Panc1 (cell line): ENCODE data around the gene ELP5. TPM values are rescaled to one million over a fixed set of nuclear protein-coding genes. Genes with fewer than 3 reads are reported as not detected.

Source experiments
- ATAC-seq: fragments of 200-7000 bp; cut with Tn5 transposase; 2 replicates; pipeline ENCODE4 v1.9.1; 2020; ENCODE audit warnings: mild to moderate bottlenecking, moderate library complexity
- BruUV-seq: library from RNA; stranded (reverse); fragments of 400-500 nt; replicated peaks from 2 replicates; lab custom pipeline; 2021; lab: Mats Ljungman, UMichigan
- CTCF ChIA-PET: fragments of 300-600 bp; sonication (Branson Sonifier 250); formaldehyde crosslinking; loops from one replicate; lab custom pipeline; 2022; ENCODE audit warnings: antibody characterized with exemption; lab: Charles Lee
- POLR2A ChIA-PET: fragments of 300-600 bp; sonication (Branson Sonifier 250); formaldehyde crosslinking; loops from one replicate; lab custom pipeline; 2022; ENCODE audit warnings: antibody characterized with exemption; lab: Charles Lee
- DNase-seq: peaks from one replicate; pipeline ENCODE4 v3.0.0-alpha.2; 2010; ENCODE audit warnings: low read depth, low spot score
- H3K27ac ChIP-seq: 2 replicates; pipeline ENCODE4 v1.5.1; 2011; ENCODE audit warnings: mild to moderate bottlenecking, low read length, inconsistent platforms
- H3K27me3 ChIP-seq: fragments of 200-500 bp; sonication (Bioruptor generic); 2 replicates; pipeline ENCODE4 v1.6.0; 2014; ENCODE audit warnings: low read length, inconsistent platforms; ENCODE audit not compliant: control insufficient read depth, insufficient read depth
- H3K36me3 ChIP-seq: fragments of 200-500 bp; sonication (Bioruptor generic); 2 replicates; pipeline ENCODE4 v1.5.1; 2014; ENCODE audit warnings: inconsistent platforms, mild to moderate bottlenecking, low read length, moderate library complexity; ENCODE audit not compliant: control insufficient read depth, insufficient read depth
- H3K4me1 ChIP-seq: 2 replicates; pipeline ENCODE4 v1.5.1; 2011; ENCODE audit warnings: inconsistent platforms, mild to moderate bottlenecking, low read length, moderate library complexity; ENCODE audit not compliant: control insufficient read depth, insufficient read depth
- H3K4me3 ChIP-seq, 2 experiments: 2 replicates each; pipeline ENCODE4 v1.5.1; 2011 to 2012; ENCODE audit warnings: low read depth in 2 of 2, low read length in 2 of 2, mild to moderate bottlenecking in 2 of 2, inconsistent platforms in 1 of 2, moderate library complexity in 1 of 2
- H3K9me3 ChIP-seq: fragments of 200-500 bp; sonication (Bioruptor generic); 2 replicates; pipeline ENCODE4 v1.5.1; 2014; ENCODE audit warnings: low read depth, mild to moderate bottlenecking, inconsistent platforms, low read length, moderate library complexity; ENCODE audit not compliant: control insufficient read depth, insufficient read depth
- POLR2AphosphoS5 ChIP-seq: IDR thresholded peaks from 2 replicates; pipeline ENCODE4 v1.6.1; 2012; ENCODE audit warnings: mild to moderate bottlenecking, low read depth, low read length, moderate library complexity
- SIN3A ChIP-seq: IDR thresholded peaks from 2 replicates; pipeline ENCODE4 v1.6.1; 2012; ENCODE audit warnings: low read depth, mild to moderate bottlenecking, low read length, moderate library complexity, borderline replicate concordance; ENCODE audit not compliant: insufficient read depth
- TCF7L2 ChIP-seq: IDR thresholded peaks from 2 replicates; pipeline ENCODE4 v1.6.1; 2011; ENCODE audit warnings: mild to moderate bottlenecking, low read depth, low read length, inconsistent platforms
- in situ Hi-C: cut with HindIII; loops from 2 replicates; pipeline ENCODE4 v1.10.0; 2016; ENCODE audit warnings: low sequenced_read_pairs, low pct_unique_long_range_greater_than_20kb
- intact Hi-C: fragments of 100-400 bp; cut with micrococcal nuclease; formaldehyde crosslinking; loops from one replicate; pipeline ENCODE4 v1.10.0; 2022; ENCODE audit not compliant: unreplicated experiment
- total RNA-seq: library from RNA; stranded (reverse); gene quantifications from one replicate; pipeline ENCODE4 v1.2.1, GENCODE V29; 2021; ENCODE audit not compliant: unreplicated experiment
- TF ChIP-seq, protein P1 (sequence below), 2 experiments: IDR thresholded peaks; 2 replicates each; pipeline ENCODE4 v1.6.1; 2011 to 2012; ENCODE audit warnings: low read depth in 2 of 2, control low read depth in 1 of 2, low read length in 1 of 2, mild to moderate bottlenecking in 1 of 2, moderate library complexity in 1 of 2; ENCODE audit not compliant: insufficient read depth in 1 of 2
- TF ChIP-seq, protein P2 (sequence below): fragments of 450-650 bp; IDR thresholded peaks from 2 replicates; pipeline ENCODE4 v1.5.1; 2017; ENCODE audit warnings: mild to moderate bottlenecking

Gene ELP5
- total RNA-seq, 1 experiment from 2014 or later, result 89.5 TPM

DNA sequence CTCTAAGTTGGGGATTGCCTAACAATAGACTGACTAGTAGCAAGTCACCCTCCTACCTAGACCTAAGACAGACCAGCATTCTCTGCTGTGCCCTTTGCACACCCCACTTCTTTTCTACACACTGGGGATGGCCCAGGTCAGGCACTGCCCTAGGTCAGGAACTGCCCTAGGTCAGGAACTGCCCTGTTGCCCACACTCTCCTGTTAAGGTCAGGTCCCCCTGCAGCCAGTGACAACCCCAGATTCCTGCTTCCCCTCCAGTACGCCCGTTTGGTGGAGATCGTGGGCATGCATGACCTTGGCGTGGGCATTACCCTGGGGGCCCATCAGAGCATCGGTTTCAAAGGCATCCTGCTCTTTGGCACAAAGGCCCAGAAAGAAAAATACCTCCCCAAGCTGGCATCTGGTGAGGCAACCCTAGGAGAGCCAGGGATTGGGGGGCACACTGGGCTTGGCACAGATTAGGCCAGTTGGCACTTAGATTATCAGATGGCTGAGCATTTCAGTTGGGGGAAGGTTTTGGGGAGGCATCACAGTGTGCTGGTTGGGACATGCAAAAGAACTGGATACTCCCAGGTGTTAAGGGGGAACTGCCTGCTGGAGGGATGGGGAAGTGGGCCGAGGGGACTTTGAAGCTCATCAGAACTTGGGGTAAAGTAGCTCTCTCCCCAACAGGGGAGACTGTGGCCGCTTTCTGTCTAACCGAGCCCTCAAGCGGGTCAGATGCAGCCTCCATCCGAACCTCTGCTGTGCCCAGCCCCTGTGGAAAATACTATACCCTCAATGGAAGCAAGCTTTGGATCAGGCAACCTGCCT lies 30.5 kb upstream of the ELP5 start:
- no peaks in the 10 kb centered on the region for H3K27me3 ChIP-seq
- BruUV-seq, result TSS peak; percentile 29

DNA sequence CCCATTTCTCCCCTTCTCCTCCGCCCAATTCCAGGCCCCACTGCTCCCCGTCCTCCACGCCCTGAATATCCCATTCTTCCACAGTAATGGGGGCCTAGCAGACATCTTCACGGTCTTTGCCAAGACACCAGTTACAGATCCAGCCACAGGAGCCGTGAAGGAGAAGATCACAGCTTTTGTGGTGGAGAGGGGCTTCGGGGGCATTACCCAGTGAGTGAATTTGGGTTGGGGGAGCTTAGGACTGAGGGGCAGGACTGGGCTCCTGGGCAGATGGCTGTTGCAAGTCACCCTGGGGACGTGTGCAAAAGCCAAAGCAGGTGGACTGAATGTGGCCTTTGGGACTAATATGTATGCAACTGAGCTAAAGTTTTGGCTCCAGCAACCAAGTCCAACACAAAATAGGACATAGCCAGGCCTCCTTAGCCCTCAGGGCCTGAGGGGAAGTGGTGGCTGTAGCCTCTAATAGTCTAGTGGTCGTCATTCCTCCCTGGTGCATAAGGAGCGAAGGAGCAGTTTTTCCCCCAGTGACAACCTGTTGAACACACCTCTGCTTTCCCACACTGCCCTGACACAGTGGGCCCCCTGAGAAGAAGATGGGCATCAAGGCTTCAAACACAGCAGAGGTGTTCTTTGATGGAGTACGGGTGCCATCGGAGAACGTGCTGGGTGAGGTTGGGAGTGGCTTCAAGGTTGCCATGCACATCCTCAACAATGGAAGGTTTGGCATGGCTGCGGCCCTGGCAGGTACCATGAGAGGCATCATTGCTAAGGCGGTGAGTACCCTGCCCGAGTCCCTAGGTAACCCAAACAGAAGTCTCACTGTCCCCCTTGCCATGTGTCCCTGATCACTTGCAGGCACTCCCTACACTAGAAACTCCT lies 29.7 kb upstream of the ELP5 start:
- POLR2A ChIA-PET, result interaction anchor here (0.5 kb wide), 1 partner anchor 83 kb away, joined by 5 read pairs; no protein-coding TSS in a partner anchor
- TF ChIP-seq SIN3A (peak; percentile 9; the same call in 1 of the 2 replicates), POLR2AphosphoS5 (peak; percentile 65), TCF7L2 (no peak)
- TF ChIP-seq, protein P1, sequence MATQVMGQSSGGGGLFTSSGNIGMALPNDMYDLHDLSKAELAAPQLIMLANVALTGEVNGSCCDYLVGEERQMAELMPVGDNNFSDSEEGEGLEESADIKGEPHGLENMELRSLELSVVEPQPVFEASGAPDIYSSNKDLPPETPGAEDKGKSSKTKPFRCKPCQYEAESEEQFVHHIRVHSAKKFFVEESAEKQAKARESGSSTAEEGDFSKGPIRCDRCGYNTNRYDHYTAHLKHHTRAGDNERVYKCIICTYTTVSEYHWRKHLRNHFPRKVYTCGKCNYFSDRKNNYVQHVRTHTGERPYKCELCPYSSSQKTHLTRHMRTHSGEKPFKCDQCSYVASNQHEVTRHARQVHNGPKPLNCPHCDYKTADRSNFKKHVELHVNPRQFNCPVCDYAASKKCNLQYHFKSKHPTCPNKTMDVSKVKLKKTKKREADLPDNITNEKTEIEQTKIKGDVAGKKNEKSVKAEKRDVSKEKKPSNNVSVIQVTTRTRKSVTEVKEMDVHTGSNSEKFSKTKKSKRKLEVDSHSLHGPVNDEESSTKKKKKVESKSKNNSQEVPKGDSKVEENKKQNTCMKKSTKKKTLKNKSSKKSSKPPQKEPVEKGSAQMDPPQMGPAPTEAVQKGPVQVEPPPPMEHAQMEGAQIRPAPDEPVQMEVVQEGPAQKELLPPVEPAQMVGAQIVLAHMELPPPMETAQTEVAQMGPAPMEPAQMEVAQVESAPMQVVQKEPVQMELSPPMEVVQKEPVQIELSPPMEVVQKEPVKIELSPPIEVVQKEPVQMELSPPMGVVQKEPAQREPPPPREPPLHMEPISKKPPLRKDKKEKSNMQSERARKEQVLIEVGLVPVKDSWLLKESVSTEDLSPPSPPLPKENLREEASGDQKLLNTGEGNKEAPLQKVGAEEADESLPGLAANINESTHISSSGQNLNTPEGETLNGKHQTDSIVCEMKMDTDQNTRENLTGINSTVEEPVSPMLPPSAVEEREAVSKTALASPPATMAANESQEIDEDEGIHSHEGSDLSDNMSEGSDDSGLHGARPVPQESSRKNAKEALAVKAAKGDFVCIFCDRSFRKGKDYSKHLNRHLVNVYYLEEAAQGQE (IDR thresholded peaks at IDR 0.05; ENCODE audit: insufficient read depth in 1 of 2, low read depth in 2 of 2, low read length in 1 of 2), result no peak
- TF ChIP-seq, protein P2, sequence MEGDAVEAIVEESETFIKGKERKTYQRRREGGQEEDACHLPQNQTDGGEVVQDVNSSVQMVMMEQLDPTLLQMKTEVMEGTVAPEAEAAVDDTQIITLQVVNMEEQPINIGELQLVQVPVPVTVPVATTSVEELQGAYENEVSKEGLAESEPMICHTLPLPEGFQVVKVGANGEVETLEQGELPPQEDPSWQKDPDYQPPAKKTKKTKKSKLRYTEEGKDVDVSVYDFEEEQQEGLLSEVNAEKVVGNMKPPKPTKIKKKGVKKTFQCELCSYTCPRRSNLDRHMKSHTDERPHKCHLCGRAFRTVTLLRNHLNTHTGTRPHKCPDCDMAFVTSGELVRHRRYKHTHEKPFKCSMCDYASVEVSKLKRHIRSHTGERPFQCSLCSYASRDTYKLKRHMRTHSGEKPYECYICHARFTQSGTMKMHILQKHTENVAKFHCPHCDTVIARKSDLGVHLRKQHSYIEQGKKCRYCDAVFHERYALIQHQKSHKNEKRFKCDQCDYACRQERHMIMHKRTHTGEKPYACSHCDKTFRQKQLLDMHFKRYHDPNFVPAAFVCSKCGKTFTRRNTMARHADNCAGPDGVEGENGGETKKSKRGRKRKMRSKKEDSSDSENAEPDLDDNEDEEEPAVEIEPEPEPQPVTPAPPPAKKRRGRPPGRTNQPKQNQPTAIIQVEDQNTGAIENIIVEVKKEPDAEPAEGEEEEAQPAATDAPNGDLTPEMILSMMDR, result no peak
- Histone ChIP-seq H3K9me3 (no peaks in the 10 kb centered on the region), H3K27me3 (no peaks in the 10 kb centered on the region), H3K4me3 (no peak overlapping the region), H3K36me3 (peaks cover 5% of the 10 kb centered on the region; the same call in 1 of the 2 replicates), H3K27ac (peak overlapping the region; percentile 95; the same call in 1 of the 2 replicates), H3K4me1 (peaks cover 65% of the 10 kb centered on the region)
- TSS peak; percentile 74 for BruUV-seq
- DNase-seq, result no peak
- no peak for ATAC-seq
- intact Hi-C loops (no loop called here), in situ Hi-C loops (no loop called here)
- CTCF ChIA-PET, result interaction anchor here (0.5 kb wide), 2 partner anchors 104 to 410 kb away, joined by 3 to 12 read pairs; no protein-coding TSS in a partner anchor

More for the DNA sequence above, 30.5 kb upstream of the ELP5 start:
- TF ChIP-seq, protein P2, result no peak
- TF ChIP-seq SIN3A, result peak; percentile 47; the same call in 1 of the 2 replicates
- TF ChIP-seq, protein P1 (IDR thresholded peaks at IDR 0.05; ENCODE audit: insufficient read depth in 1 of 2, low read depth in 2 of 2, low read length in 1 of 2), result no peak
- no peak for TF ChIP-seq TCF7L2
- TF ChIP-seq POLR2AphosphoS5, result peak; percentile 36; the same call in 1 of the 2 replicates
- Histone ChIP-seq H3K36me3 (peaks cover 5% of the 10 kb centered on the region; the same call in 1 of the 2 replicates), H3K27ac (peak overlapping the region; percentile 95), H3K4me1 (peaks cover 69% of the 10 kb centered on the region), H3K4me3 (peak overlapping the region; percentile 73 to 78; a peak in 3 of 4 replicates), H3K9me3 (no peaks in the 10 kb centered on the region)
- DNase-seq (no peak), ATAC-seq (no peak)
- CTCF ChIA-PET, result interaction anchor here (0.5 to 1.2 kb wide), 5 partner anchors 16 to 176 kb away, joined by 3 to 12 read pairs (median 4); no protein-coding TSS in a partner anchor
- intact Hi-C loops, result no loop called here
- POLR2A ChIA-PET, result no interaction called here
- in situ Hi-C loops, result no loop called here
